Fibroblast of skin of right quadriceps (primary cell): ENCODE measurements around the gene ERBB2.
A peak's percentile ranks its signal among the peaks of the same experiment; 100 is the strongest.

Source experiments
- DNase-seq: peaks from one replicate; pipeline ENCODE4 v3.0.0-alpha.2; 2013

Gene ERBB2

GRCh38 chr17:39699818-39700147 lies at the start of gene ERBB2:
Gene ERBB2, plus strand, starts transcription at chr17:39700064. Its CDS starts 175 bp downstream, at chr17:39700239.
- peak; percentile 80 for DNase-seq

- no peak for DNase-seq
Measured at GRCh38 chr17:39650121-39650579, 49.7 kb upstream of the ERBB2 start.

GRCh38 chr17:39651923-39652586 lies 47.8 kb upstream of the ERBB2 start:
- no peak for DNase-seq

GRCh38 chr17:39652587-39653315 lies 47.1 kb upstream of the ERBB2 start:
- DNase-seq, result no peak

GRCh38 chr17:39653316-39653661 lies 46.6 kb upstream of the ERBB2 start:
- no peak for DNase-seq

- no peak for DNase-seq
Measured at GRCh38 chr17:39653662-39654331, 46.1 kb upstream of the ERBB2 start.

GRCh38 chr17:39655105-39655504 lies 44.8 kb upstream of the ERBB2 start:
- DNase-seq, result no peak

GRCh38 chr17:39658346-39658745 lies 41.5 kb upstream of the ERBB2 start:
- no peak for DNase-seq

GRCh38 chr17:39658760-39659159 lies 41.1 kb upstream of the ERBB2 start:
- DNase-seq, result no peak

GRCh38 chr17:39659279-39660010 lies 40.4 kb upstream of the ERBB2 start:
- DNase-seq, result no peak

- DNase-seq, result no peak
Measured at GRCh38 chr17:39660011-39660360, 39.9 kb upstream of the ERBB2 start.

- DNase-seq, result no peak
Measured at GRCh38 chr17:39660397-39661385, 39.2 kb upstream of the ERBB2 start.

GRCh38 chr17:39661744-39662541 lies 37.9 kb upstream of the ERBB2 start:
- DNase-seq, result no peak

- DNase-seq, result no peak
Measured at GRCh38 chr17:39662551-39663339, 37.1 kb upstream of the ERBB2 start.

- no peak for DNase-seq
Measured at GRCh38 chr17:39663340-39663687, 36.5 kb upstream of the ERBB2 start.

- DNase-seq, result no peak
Measured at GRCh38 chr17:39663688-39664580, 35.9 kb upstream of the ERBB2 start.

GRCh38 chr17:39664581-39665561 lies 35.0 kb upstream of the ERBB2 start, which contains the start of gene TCAP:
Gene TCAP, plus strand, starts transcription at chr17:39665349. Its CDS starts 11 bp downstream, at chr17:39665360.
- DNase-seq, result no peak

GRCh38 chr17:39665642-39666224 lies 34.1 kb upstream of the ERBB2 start:
- no peak for DNase-seq
